Tracheal epithelial cell (primary cell): ENCODE data around the gene ILDR1. TPM values are rescaled to one million over a fixed set of nuclear protein-coding genes. Genes with fewer than 3 reads are reported as not detected.

Experiments used
- total RNA-seq: library from RNA; depleted of rRNA; stranded (reverse); fragments of >200 nt; gene quantifications from 2 replicates; pipeline ENCODE4 v1.2.1, GENCODE V29; 2014

Gene ILDR1
- total RNA-seq = 0.96 and 2.6 TPM in 2 replicates

GRCh38 chr3:122021811-122022401 is at the start of gene ILDR1:
Gene ILDR1 (minus strand): TSS chr3:122022247. CDS start chr3:122022077, 170 bp downstream.

GRCh38 chr3:122055215-122055614 is 33.2 kb upstream of the ILDR1 start, which contains the start of gene CD86:
Gene CD86 (plus strand): TSS chr3:122055362. CDS start chr3:122055490, 128 bp downstream.

Other genes starting within 250 kb of the ILDR1 start
- 14.2 and 26.6 TPM in 2 replicates for gene IQCB1, start 187.2 kb downstream of the ILDR1 start, total RNA-seq
- gene EAF2, start 187.0 kb downstream of the ILDR1 start, total RNA-seq = 0.72 and 9.2 TPM in 2 replicates
- gene SLC15A2, start 127.8 kb downstream of the ILDR1 start, total RNA-seq = 0.96 and 6.2 TPM in 2 replicates
- gene CD86, start 33.1 kb upstream of the ILDR1 start, total RNA-seq = under 0.01 TPM in 1 of 2 replicates, not detected in the other
- under 0.01 TPM in 1 of 2 replicates, not detected in the other for gene CASR, start 161.4 kb upstream of the ILDR1 start, total RNA-seq